Sigmoid colon (tissue), 7 donors: ENCODE data around the gene ACVR2A. TPM values are rescaled to one million over a fixed set of nuclear protein-coding genes. Genes with fewer than 3 reads are reported as not detected.

Experiments used
- DNase-seq: peaks from one replicate; pipeline ENCODE4 v3.0.0-alpha.2; 2019
- H3K27ac ChIP-seq, 4 donors: fragments of 200-600 bp; sonication (generic); one replicate each; pipeline ENCODE4 v1.5.1; 2016 to 2019; ENCODE audit warnings: mild to moderate bottlenecking in 1 of 4
- H3K27me3 ChIP-seq, 3 donors: fragments of 200-600 bp; sonication (generic); one replicate each; pipeline ENCODE4 v1.5.1; 2019; ENCODE audit warnings: mild to moderate bottlenecking in 1 of 3
- H3K36me3 ChIP-seq, 4 donors: fragments of 200-600 bp; sonication (generic); one replicate each; pipeline ENCODE4 v1.5.1; 2016 to 2019
- H3K4me1 ChIP-seq, 4 donors: fragments of 200-600 bp; sonication (generic); one replicate each; pipeline ENCODE4 v1.5.1; 2017 to 2019
- H3K4me3 ChIP-seq, 4 donors: fragments of 200-600 bp; sonication (generic); one replicate each; pipeline ENCODE4 v1.5.1; 2017 to 2019; ENCODE audit warnings: mild to moderate bottlenecking in 2 of 4, moderate library complexity in 1 of 4
- H3K9me3 ChIP-seq, 4 donors: fragments of 200-600 bp in 3 of 4; sonication (generic) in 3 of 4; one replicate each; pipeline versions ENCODE4 v1.5.1 to v1.6.1; 2013 to 2019
- CTCF ChIP-seq, 4 experiments: fragments of 450-650 bp in 3 of 4; fragments of 200-600 bp in 1 of 4; IDR thresholded peaks; one replicate each; pipeline ENCODE4 v1.5.1; 2016 to 2019; ENCODE audit warnings: antibody characterized with exemption in 4 of 4, mild to moderate bottlenecking in 3 of 4, moderate library complexity in 2 of 4
- EP300 ChIP-seq, 4 donors: sonication (generic); formaldehyde crosslinking; IDR thresholded peaks; one replicate each; pipeline ENCODE4 v1.6.1; 2017; ENCODE audit warnings: antibody characterized with exemption in 4 of 4
- POLR2A ChIP-seq, 2 donors: fragments of 450-650 bp; IDR thresholded peaks; one replicate each; pipeline ENCODE4 v1.6.1; 2016; ENCODE audit warnings: antibody characterized with exemption in 2 of 2, mild to moderate bottlenecking in 2 of 2, moderate library complexity in 2 of 2
- POLR2AphosphoS5 ChIP-seq, 4 donors: sonication (generic); formaldehyde crosslinking; IDR thresholded peaks; one replicate each; pipeline ENCODE4 v1.6.1; 2017; ENCODE audit warnings: antibody characterized with exemption in 4 of 4
- WGBS, 2 donors: extraction: QIAGEN DNeasy Blood & Tissue Kit; methylation state at CpG; one replicate each; pipeline ENCODE4 v1.1.7; 2013; 5-methylcytosine and 5-hydroxymethylcytosine counted together
- intact Hi-C: fragments of 100-400 bp; cut with DNase I; formaldehyde crosslinking; loops from one replicate; pipeline ENCODE4 v1.15.1; 2023
- polyA plus RNA-seq, 3 donors: library from polyadenylated mRNA; stranded (reverse); fragments of 200-250 nt; gene quantifications; one replicate each; pipeline ENCODE4 v1.2.3, GENCODE V29; 2013
- total RNA-seq, 4 donors: library from RNA; depleted of rRNA; stranded (reverse); fragments of >200 nt; gene quantifications; one replicate each; pipeline ENCODE4 v1.1.0, GENCODE V29; 2016
- donor health status: healthy with polysubstance abuse.
- donor health status: Bipolar disorder and iron deficiency.
- donor health status: healthy.

Gene ACVR2A
- total and polyA plus RNA-seq, 7 donors, result 2.1 to 54.4 (median 28.2) TPM

- Histone ChIP-seq H3K27ac (peak overlapping the region; percentile 95 to 99 (median 98)), H3K4me3 (peak overlapping the region; percentile 79 to 87 (median 80)), H3K9me3 (no peaks in the 10 kb centered on the region), H3K27me3 (no peaks in the 10 kb centered on the region), H3K36me3 (no peaks in the 10 kb centered on the region), H3K4me1 (peaks cover 0 to 38% (median 20%) of the 10 kb centered on the region in 4 donors)
- peak; percentile 96 for DNase-seq
- intact Hi-C loops, result loop anchor here (5.0 to 10.0 kb wide), 3 partner anchors 68 to 801 kb away; partner anchors contain the start of gene EPC2
- peak in 1 of 2 donors; percentile 24 for TF ChIP-seq POLR2A (IDR thresholded peaks at IDR 0.05)
- TF ChIP-seq POLR2AphosphoS5 (IDR thresholded peaks at IDR 0.05), result peak; percentile 3 to 71 (median 57)
- TF ChIP-seq EP300 (IDR thresholded peaks at IDR 0.05), result peak in 1 of 4 donors; percentile 20
- peak in 3 of 4 experiments; percentile 9 to 39 (median 28) for TF ChIP-seq CTCF (IDR thresholded peaks at IDR 0.05)
- WGBS, 2 donors, result 0 to 1% methylated on average over 113 of the region's 113 CpGs
These were observed 749 bp upstream of the ACVR2A start for GRCh38 chr2:147843864-147844696.

GRCh38 chr2:147845411-147845971, 662 bp downstream of the ACVR2A start:
- Histone ChIP-seq H3K36me3 (no peaks in the 10 kb centered on the region), H3K9me3 (no peaks in the 10 kb centered on the region), H3K4me3 (peak overlapping the region; percentile 79 to 87 (median 80)), H3K4me1 (peaks cover 0 to 48% (median 25%) of the 10 kb centered on the region in 4 donors), H3K27ac (peak overlapping the region; percentile 95 to 99 (median 98)), H3K27me3 (no peaks in the 10 kb centered on the region)
- TF ChIP-seq POLR2A (IDR thresholded peaks at IDR 0.05) (no peak), CTCF (IDR thresholded peaks at IDR 0.05) (no peak), POLR2AphosphoS5 (IDR thresholded peaks at IDR 0.05) (no peak), EP300 (IDR thresholded peaks at IDR 0.05) (no peak)
- DNase-seq, result no peak
- intact Hi-C loops, result loop anchor here (5.0 to 10.0 kb wide), 2 partner anchors 42 to 799 kb away; partner anchors contain the start of gene EPC2
- 1 to 2% methylated on average over 14 of the region's 14 CpGs for WGBS, 2 donors

- Histone ChIP-seq H3K27me3 (no peaks in the 10 kb centered on the region), H3K4me1 (peaks cover 0 to 58% (median 25%) of the 10 kb centered on the region in 4 donors), H3K4me3 (peak overlapping the region; percentile 79 to 87 (median 80)), H3K27ac (peak overlapping the region; percentile 20 to 99 (median 97)), H3K9me3 (no peaks in the 10 kb centered on the region), H3K36me3 (no peaks in the 10 kb centered on the region)
- TF ChIP-seq POLR2AphosphoS5 (IDR thresholded peaks at IDR 0.05), result no peak
- no peak for TF ChIP-seq POLR2A (IDR thresholded peaks at IDR 0.05)
- no peak for TF ChIP-seq CTCF (IDR thresholded peaks at IDR 0.05)
- TF ChIP-seq EP300 (IDR thresholded peaks at IDR 0.05), result no peak
- DNase-seq, result no peak
- WGBS, 2 donors, result 20 to 41% methylated on average over 5 of the region's 5 CpGs
- intact Hi-C loops, result loop anchor here (5.0 to 10.0 kb wide), 2 partner anchors 41 to 798 kb away; partner anchors contain the start of gene EPC2
These were observed 1.7 kb downstream of the ACVR2A start for GRCh38 chr2:147846412-147847081.

GRCh38 chr2:147847746-147848391, 3.0 kb downstream of the ACVR2A start:
- Histone ChIP-seq H3K4me3 (no peak overlapping the region), H3K9me3 (no peaks in the 10 kb centered on the region), H3K4me1 (peaks cover 0 to 60% (median 25%) of the 10 kb centered on the region in 4 donors), H3K36me3 (no peaks in the 10 kb centered on the region), H3K27ac (no peak overlapping the region), H3K27me3 (no peaks in the 10 kb centered on the region)
- DNase-seq, result no peak
- intact Hi-C loops, result loop anchor here (5.0 to 10.0 kb wide), 2 partner anchors 39 to 797 kb away; partner anchors contain the start of gene EPC2
- TF ChIP-seq POLR2A (IDR thresholded peaks at IDR 0.05) (no peak), EP300 (IDR thresholded peaks at IDR 0.05) (no peak), CTCF (IDR thresholded peaks at IDR 0.05) (no peak), POLR2AphosphoS5 (IDR thresholded peaks at IDR 0.05) (no peak)
